Central memory CD8-positive, alpha-beta T cell (primary cell): Measurements from ENCODE around the gene CDC42BPB.
"Not testable (repeated sequence)": the region's sequence is repeated elsewhere in the genome, so short reads cannot be mapped to it uniquely, and the experiment has no call there.

Source experiments
- ATAC-seq: fragments of 150-1000 bp; cut with Tn5 transposase; replicated peaks from 2 replicates; pipeline ENCODE4 v1.10.0; 2022; ENCODE audit warnings: mild to moderate bottlenecking, moderate FRiP score, moderate number of reproducible peaks; ENCODE audit not compliant: poor library complexity, severe bottlenecking; ENCODE audit errors: extremely low read depth
- DNase-seq, 2 donors: peaks; one replicate each; pipeline ENCODE4 v3.0.0; 2021; ENCODE audit warnings: low spot score in 2 of 2
- H3K27ac Mint-ChIP-seq: one replicate; pipeline ENCODE4 v1.8.0; 2022; ENCODE audit warnings: low read depth, mild to moderate bottlenecking, moderate library complexity, mixed read lengths
- H3K27me3 Mint-ChIP-seq: one replicate; pipeline ENCODE4 v1.8.0; 2022; ENCODE audit warnings: mixed read lengths
- H3K36me3 Mint-ChIP-seq: one replicate; pipeline ENCODE4 v1.8.0; 2022; ENCODE audit warnings: mild to moderate bottlenecking, moderate library complexity, mixed read lengths; ENCODE audit not compliant: insufficient read depth
- H3K4me1 Mint-ChIP-seq: one replicate; pipeline ENCODE4 v1.8.0; 2022; ENCODE audit warnings: mixed read lengths
- H3K4me3 Mint-ChIP-seq: one replicate; pipeline ENCODE4 v1.8.0; 2022; ENCODE audit warnings: mild to moderate bottlenecking, moderate library complexity, mixed read lengths
- H3K9me3 Mint-ChIP-seq: one replicate; pipeline ENCODE4 v1.8.0; 2022; ENCODE audit warnings: mixed read lengths

Gene CDC42BPB

GRCh38 chr14:102927878-102928411 lies 129.4 kb downstream of the CDC42BPB start:
- peak; percentile 25 for ATAC-seq
- H3K27ac Mint-ChIP-seq: no peak overlapping the region
- peak overlapping the region; percentile 72 for H3K4me3 Mint-ChIP-seq
- H3K36me3 Mint-ChIP-seq: peaks cover 4% of the 10 kb centered on the region
- DNase-seq: no peak
- H3K4me1 Mint-ChIP-seq: no peaks in the 10 kb centered on the region
- peaks cover 10% of the 10 kb centered on the region for H3K27me3 Mint-ChIP-seq
- H3K9me3 Mint-ChIP-seq: no peaks in the 10 kb centered on the region

GRCh38 chr14:102927346-102927877 lies 129.9 kb downstream of the CDC42BPB start:
- DNase-seq (no peak), ATAC-seq (no peak)
- Mint-ChIP-seq H3K27me3 (peaks cover 10% of the 10 kb centered on the region), H3K4me3 (peak overlapping the region; percentile 72), H3K9me3 (no peaks in the 10 kb centered on the region), H3K4me1 (no peaks in the 10 kb centered on the region), H3K36me3 (peaks cover 4% of the 10 kb centered on the region), H3K27ac (no peak overlapping the region)

DNA sequence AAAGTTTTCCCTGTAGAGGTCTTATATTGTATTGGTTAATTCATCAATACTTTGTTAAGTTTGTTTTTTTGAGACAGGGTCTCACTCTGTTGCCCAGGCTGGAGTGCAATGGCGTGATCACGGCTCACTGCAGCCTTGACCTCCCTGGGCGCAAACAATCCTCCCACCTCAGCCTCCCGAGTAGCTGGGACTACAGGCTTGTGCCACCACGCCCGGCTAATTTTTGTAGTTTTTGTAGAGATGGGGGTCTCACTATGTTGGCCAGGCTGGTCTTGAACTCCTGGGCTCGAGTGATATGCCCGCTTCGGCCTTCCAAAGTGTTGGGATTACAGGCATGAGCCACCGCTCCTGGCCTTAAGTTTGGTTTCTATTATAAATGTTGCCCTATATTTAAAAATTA lies 130.5 kb downstream of the CDC42BPB start:
- not testable (repeated sequence) for H3K36me3 Mint-ChIP-seq, H3K27me3 Mint-ChIP-seq, ATAC-seq

DNA sequence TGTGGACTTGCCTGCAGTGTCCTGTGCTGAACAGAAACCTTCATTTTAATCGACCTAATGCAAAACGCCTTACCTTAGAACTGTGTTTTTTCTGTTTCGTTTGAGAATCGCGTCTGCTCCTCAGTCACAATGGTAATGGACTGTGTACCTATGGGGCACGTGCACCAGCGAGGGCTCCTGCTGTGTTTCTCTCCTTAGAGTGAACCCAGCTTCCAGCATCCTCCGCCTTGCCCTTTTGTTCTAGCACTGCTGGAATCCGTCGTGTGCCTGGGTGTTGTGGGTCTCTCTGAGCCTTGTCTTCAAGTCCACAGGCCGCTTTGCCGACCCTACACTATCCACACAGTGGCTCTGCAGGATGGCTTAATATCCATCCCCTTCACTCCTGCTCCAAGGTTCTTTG lies 131.2 kb downstream of the CDC42BPB start:
- no peak overlapping the region for H3K27ac Mint-ChIP-seq
- H3K27me3 Mint-ChIP-seq: peaks cover 10% of the 10 kb centered on the region
- DNase-seq: no peak
- no peak overlapping the region for H3K4me3 Mint-ChIP-seq
- no peak for ATAC-seq
- H3K9me3 Mint-ChIP-seq: no peaks in the 10 kb centered on the region
- H3K4me1 Mint-ChIP-seq: no peaks in the 10 kb centered on the region
- peaks cover 4% of the 10 kb centered on the region for H3K36me3 Mint-ChIP-seq

More for the DNA sequence above, 130.5 kb downstream of the CDC42BPB start:
- not testable (repeated sequence) for H3K4me3 Mint-ChIP-seq, DNase-seq, H3K4me1 Mint-ChIP-seq, H3K9me3 Mint-ChIP-seq, H3K27ac Mint-ChIP-seq

DNA sequence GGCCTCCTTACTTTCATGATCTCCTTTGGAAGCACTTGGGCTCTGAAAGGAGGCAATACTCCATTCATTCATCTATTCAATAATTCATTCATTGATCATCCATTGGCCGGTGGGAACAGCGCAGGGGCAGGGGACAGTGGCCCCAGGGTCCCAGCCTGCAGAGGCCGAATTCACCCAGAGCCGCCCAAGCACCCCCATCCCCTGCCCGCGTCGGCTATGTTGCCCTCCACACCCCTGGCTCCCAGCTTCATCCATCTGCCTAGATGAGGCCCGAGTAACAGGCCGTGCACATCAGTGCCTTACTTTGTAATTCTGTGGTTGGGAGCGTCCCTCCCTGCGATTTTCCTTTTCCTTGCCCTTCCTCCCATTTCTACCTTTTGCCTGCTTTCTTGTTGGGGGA lies 131.7 kb downstream of the CDC42BPB start:
- no peak overlapping the region for H3K4me3 Mint-ChIP-seq
- peaks cover 3% of the 10 kb centered on the region for H3K36me3 Mint-ChIP-seq
- no peaks in the 10 kb centered on the region for H3K9me3 Mint-ChIP-seq
- H3K27me3 Mint-ChIP-seq: peaks cover 10% of the 10 kb centered on the region
- no peak for ATAC-seq
- no peak for DNase-seq
- no peaks in the 10 kb centered on the region for H3K4me1 Mint-ChIP-seq
- H3K27ac Mint-ChIP-seq: no peak overlapping the region

DNA sequence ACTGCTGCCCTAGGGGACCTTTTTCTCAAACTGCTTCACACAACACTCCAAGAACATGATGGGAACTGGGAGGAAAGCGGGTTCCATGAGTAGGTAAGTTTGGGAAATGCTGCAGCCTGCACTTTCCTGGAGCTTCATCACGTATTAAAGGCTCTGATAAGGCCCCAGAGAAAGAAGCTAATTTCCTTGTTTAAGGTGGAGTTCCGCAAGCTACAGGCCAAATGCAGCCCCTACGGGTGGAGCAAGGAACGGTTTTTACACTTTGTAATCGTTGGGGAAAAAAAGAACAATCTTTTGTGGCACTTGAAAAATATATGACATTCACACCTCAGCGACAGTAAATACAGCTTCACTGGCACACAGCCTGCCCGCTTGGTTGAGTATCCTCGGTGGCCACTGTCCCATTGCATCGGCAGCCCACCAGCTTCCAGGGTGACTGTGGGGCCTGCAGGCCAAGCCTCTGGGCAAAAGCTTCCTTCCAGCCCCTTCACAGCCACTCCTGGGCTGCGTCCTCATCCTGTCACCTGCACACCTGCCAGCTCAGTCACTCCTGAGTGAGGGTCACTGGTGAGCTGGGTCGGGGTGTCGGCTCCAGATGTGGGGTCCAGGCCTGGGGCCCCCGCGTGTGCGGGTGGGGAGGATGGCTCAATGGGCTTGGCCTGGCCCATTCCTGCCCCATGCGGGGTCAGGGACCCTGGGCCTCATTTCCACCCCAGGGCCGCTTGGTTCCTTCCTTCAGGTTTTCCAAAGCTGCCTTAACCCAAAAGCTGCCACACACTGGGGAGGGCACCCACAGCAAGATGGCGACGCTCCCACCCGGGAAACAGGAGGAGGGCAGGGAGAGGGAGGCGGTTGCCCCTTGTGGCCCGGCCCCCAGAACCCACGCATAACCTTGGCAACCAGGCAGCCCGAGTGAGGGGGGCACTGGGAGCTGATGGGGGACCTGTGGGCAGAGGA lies 132.4 kb downstream of the CDC42BPB start:
- peaks cover 2% of the 10 kb centered on the region for H3K36me3 Mint-ChIP-seq
- H3K4me1 Mint-ChIP-seq: no peaks in the 10 kb centered on the region
- DNase-seq (no peak), ATAC-seq (no peak)
- H3K27me3 Mint-ChIP-seq: peaks cover 10% of the 10 kb centered on the region
- H3K4me3 Mint-ChIP-seq: no peak overlapping the region
- H3K27ac Mint-ChIP-seq: no peak overlapping the region
- H3K9me3 Mint-ChIP-seq: no peaks in the 10 kb centered on the region

GRCh38 chr14:102923925-102924486 lies 133.3 kb downstream of the CDC42BPB start:
- H3K4me3 Mint-ChIP-seq: no peak overlapping the region
- no peak overlapping the region for H3K27ac Mint-ChIP-seq
- ATAC-seq (no peak), DNase-seq (no peak)
- peaks cover 2% of the 10 kb centered on the region for H3K36me3 Mint-ChIP-seq
- H3K9me3 Mint-ChIP-seq: no peaks in the 10 kb centered on the region
- peaks cover 10% of the 10 kb centered on the region for H3K27me3 Mint-ChIP-seq
- H3K4me1 Mint-ChIP-seq: no peaks in the 10 kb centered on the region

DNA sequence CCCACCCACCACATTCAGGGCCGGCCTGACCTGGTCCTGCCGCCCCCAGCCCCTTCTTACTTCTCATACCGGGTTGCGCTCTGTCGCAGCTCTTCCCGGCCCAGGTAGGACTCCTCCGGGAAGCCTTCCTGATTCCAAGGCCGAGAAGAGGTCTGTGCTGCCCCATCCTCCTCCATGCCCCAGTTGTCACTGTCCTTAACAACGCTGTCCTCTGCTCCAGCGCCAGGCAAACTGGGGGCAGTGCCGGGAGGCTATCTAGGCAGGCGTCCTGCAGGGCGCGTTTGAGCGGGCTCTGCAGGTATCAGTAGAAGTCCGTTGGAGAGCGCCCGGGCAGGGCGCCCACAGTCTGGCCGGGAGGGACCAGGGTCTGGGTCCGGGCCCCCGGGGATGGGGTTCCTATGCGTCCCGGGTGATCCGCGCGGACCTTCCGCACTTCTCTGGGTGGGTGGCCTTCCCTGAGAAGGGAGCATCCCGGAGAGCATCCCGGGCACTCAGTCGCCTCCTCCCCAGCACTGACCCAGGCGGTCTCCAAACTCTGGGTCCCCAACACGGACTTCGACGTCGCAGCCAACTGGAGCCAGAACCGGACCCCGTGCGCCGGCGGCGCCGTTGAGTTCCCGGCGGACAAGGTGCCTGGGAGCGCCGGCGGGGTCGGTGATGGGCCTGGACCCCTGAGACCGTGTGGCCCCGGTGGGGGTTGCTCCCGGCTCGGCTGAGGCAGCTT lies 134.0 kb downstream of the CDC42BPB start:
- no peak overlapping the region for H3K27ac Mint-ChIP-seq
- H3K4me1 Mint-ChIP-seq: no peaks in the 10 kb centered on the region
- no peak for DNase-seq
- H3K27me3 Mint-ChIP-seq: peaks cover 10% of the 10 kb centered on the region
- peak overlapping the region; percentile 12 for H3K4me3 Mint-ChIP-seq
- no peak for ATAC-seq
- H3K9me3 Mint-ChIP-seq: no peaks in the 10 kb centered on the region
- H3K36me3 Mint-ChIP-seq: peaks cover 2% of the 10 kb centered on the region

DNA sequence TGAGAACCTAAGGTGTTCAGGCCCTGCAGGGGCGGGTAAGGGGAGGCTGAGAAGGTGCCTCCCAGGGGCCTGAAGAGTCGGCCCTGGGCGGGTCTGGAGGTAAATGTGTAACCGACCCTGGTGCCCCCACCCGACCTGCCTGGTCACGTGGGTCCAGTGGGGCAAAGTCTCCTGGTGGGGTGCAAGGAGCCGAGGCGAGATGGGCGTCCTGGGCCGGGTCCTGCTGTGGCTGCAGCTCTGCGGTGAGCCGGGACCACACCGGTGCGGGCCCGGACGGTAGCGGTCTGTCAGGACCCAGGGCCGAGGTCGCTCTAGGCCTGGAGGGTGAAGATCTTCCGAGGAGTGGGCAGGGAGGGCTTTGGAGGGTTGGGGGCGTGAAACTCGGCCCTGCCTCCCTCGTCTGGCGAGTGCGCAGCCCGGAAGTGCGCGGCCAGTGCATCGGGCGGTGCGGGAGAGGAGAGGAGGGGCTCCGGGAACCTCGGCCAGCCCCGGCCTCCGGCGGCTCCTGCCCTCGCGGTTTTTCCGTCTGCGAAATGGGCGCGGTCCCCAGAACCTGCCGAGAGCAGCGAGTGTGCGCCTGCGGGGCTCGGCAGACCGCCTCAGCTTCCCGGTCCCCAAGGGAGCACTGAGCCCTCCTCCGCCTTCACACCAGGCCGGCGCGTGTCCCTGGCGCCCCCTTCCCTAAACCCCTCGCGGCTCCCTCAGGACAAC lies 134.7 kb downstream of the CDC42BPB start, which contains the start of gene AMN:
Gene AMN, plus strand, starts transcription at position 174 of the 711 bp plus-strand sequence. Its CDS starts 26 bp downstream, at position 200.
- H3K4me1 Mint-ChIP-seq: no peaks in the 10 kb centered on the region
- peaks cover 10% of the 10 kb centered on the region for H3K27me3 Mint-ChIP-seq
- ATAC-seq (no peak), DNase-seq (no peak)
- no peak within 1 kb of the TSS for H3K27ac Mint-ChIP-seq
- peaks cover 2% of the 10 kb centered on the region for H3K36me3 Mint-ChIP-seq
- H3K9me3 Mint-ChIP-seq: no peaks in the 10 kb centered on the region
- H3K4me3 Mint-ChIP-seq: peak within 1 kb of the TSS; percentile 12

DNA sequence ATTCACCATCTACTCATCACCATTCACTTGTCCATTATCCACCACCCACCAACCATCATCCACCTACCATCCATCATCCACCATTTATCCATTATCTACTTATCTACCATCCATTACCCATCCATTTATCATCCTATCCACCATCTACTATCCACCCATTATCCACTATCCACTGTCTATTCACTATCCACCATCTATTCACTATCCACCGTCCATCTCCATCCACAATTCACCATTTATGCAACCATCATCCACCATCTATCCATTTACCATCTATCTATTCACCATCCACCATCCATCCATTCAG lies 136.4 kb downstream of the CDC42BPB start:
- DNase-seq (no peak), ATAC-seq (no peak)
- Mint-ChIP-seq H3K36me3 (peaks cover 2% of the 10 kb centered on the region), H3K9me3 (no peaks in the 10 kb centered on the region), H3K27me3 (peaks cover 5% of the 10 kb centered on the region), H3K4me3 (no peak overlapping the region), H3K4me1 (no peaks in the 10 kb centered on the region), H3K27ac (no peak overlapping the region)

- H3K27ac Mint-ChIP-seq: no peak overlapping the region
- no peak overlapping the region for H3K4me3 Mint-ChIP-seq
- H3K27me3 Mint-ChIP-seq: peaks cover under 1% of the 10 kb centered on the region
- DNase-seq (no peak), ATAC-seq (no peak)
- peaks cover 2% of the 10 kb centered on the region for H3K36me3 Mint-ChIP-seq
- H3K4me1 Mint-ChIP-seq: no peaks in the 10 kb centered on the region
- no peaks in the 10 kb centered on the region for H3K9me3 Mint-ChIP-seq
Measured at GRCh38 chr14:102920273-102920997, 136.9 kb downstream of the CDC42BPB start.
